ENCODE measurements around the gene MITF. TPM values are rescaled to one million over a fixed set of nuclear protein-coding genes. Genes with fewer than 3 reads are reported as not detected.

The MITF gene
- total RNA-seq, 6 experiments from 2014 or later = 1.9 to 4.1 (median 3.8) TPM

- Histone ChIP-seq H3K27ac (no peak overlapping the region), H3K4me3 (no peak overlapping the region), H3K36me3 (no peaks in the 10 kb centered on the region), H3K9me3 (no peaks in the 10 kb centered on the region), H3K27me3 (no peaks in the 10 kb centered on the region), H3K4me1 (no peaks in the 10 kb centered on the region)
- ATAC-seq = no peak
- intact Hi-C loops (cut with DNase I) = no loop called here
- TF ChIP-seq CTCF (IDR thresholded peaks at IDR 0.05) = no peak
- TF ChIP-seq POLR2A (IDR thresholded peaks at IDR 0.05) = no peak
- 61% methylated on average over 4 of the region's 4 CpGs for WGBS (ENCODE audit: insufficient coverage, low coverage, low lambda C conversion rate, missing lambda C conversion rate)
- no peak for DNase-seq
These were observed 140.9 kb downstream of the MITF start for GRCh38 chr3:69880069-69880640.

GRCh38 chr3:69881051-69881450 is 141.8 kb downstream of the MITF start:
- Histone ChIP-seq H3K27me3 (no peaks in the 10 kb centered on the region), H3K4me1 (no peaks in the 10 kb centered on the region), H3K36me3 (no peaks in the 10 kb centered on the region), H3K4me3 (no peak overlapping the region), H3K27ac (no peak overlapping the region), H3K9me3 (no peaks in the 10 kb centered on the region)
- intact Hi-C loops (cut with DNase I) = no loop called here
- DNase-seq = no peak
- WGBS (ENCODE audit: insufficient coverage, low coverage, low lambda C conversion rate, missing lambda C conversion rate) = 46% methylated on average over 1 of the region's 1 CpG
- TF ChIP-seq POLR2A (IDR thresholded peaks at IDR 0.05) = no peak
- TF ChIP-seq CTCF (IDR thresholded peaks at IDR 0.05) = no peak
- ATAC-seq = no peak

GRCh38 chr3:69881756-69882428 is 142.6 kb downstream of the MITF start:
- Histone ChIP-seq H3K4me1 (no peaks in the 10 kb centered on the region), H3K27ac (no peak overlapping the region), H3K9me3 (no peaks in the 10 kb centered on the region), H3K27me3 (no peaks in the 10 kb centered on the region), H3K4me3 (no peak overlapping the region), H3K36me3 (no peaks in the 10 kb centered on the region)
- 92% methylated on average over 5 of the region's 5 CpGs for WGBS (ENCODE audit: insufficient coverage, low coverage, low lambda C conversion rate, missing lambda C conversion rate)
- ATAC-seq (no peak), DNase-seq (no peak)
- no peak for TF ChIP-seq CTCF (IDR thresholded peaks at IDR 0.05)
- no peak for TF ChIP-seq POLR2A (IDR thresholded peaks at IDR 0.05)
- intact Hi-C loops (cut with DNase I) = no loop called here

- Histone ChIP-seq H3K4me1 (no peaks in the 10 kb centered on the region), H3K27me3 (no peaks in the 10 kb centered on the region), H3K9me3 (no peaks in the 10 kb centered on the region), H3K36me3 (no peaks in the 10 kb centered on the region), H3K27ac (no peak overlapping the region), H3K4me3 (no peak overlapping the region)
- WGBS (ENCODE audit: insufficient coverage, low coverage, low lambda C conversion rate, missing lambda C conversion rate) = 75% methylated on average over 4 of the region's 4 CpGs
- TF ChIP-seq POLR2A (IDR thresholded peaks at IDR 0.05) (no peak), CTCF (IDR thresholded peaks at IDR 0.05) (no peak)
- intact Hi-C loops (cut with DNase I) = no loop called here
- DNase-seq (no peak), ATAC-seq (no peak)
These were observed 143.3 kb downstream of the MITF start for GRCh38 chr3:69882560-69882959.

All from right lobe of liver (tissue), 6 donors.